MG63 (cell line): Measurements from ENCODE around the gene ITIH2. TPM values are rescaled to one million over a fixed set of nuclear protein-coding genes. Genes with fewer than 3 reads are reported as not detected.

Experiments
- total RNA-seq: library from RNA; depleted of rRNA; stranded (reverse); fragments of >200 nt; shearing (Covaris generic); gene quantifications from 2 replicates; pipeline ENCODE4 v1.2.3, GENCODE V29; 2014; ENCODE audit warnings: low replicate concordance; rRNA removed

The ITIH2 gene
- total RNA-seq, 1 experiment from 2014 or later, result not detected

Other genes with a start within 250 kb of the ITIH2 start
- 0.44 TPM in 1 of 2 replicates, not detected in the other for gene ITIH5, start 36.4 kb upstream of the ITIH2 start, total RNA-seq
- gene KIN, start 84.7 kb downstream of the ITIH2 start, total RNA-seq, result 13.0 and 34.8 TPM in 2 replicates
- 499 and 516 TPM in 2 replicates for gene ATP5F1C, start 84.9 kb downstream of the ITIH2 start, total RNA-seq
- gene TAF3, start 115.2 kb downstream of the ITIH2 start, total RNA-seq, result 0.92 and 4.4 TPM in 2 replicates